Colonic mucosa (tissue), 4 donors: ENCODE data around the gene STXBP6. TPM values are rescaled to one million over a fixed set of nuclear protein-coding genes. Genes with fewer than 3 reads are reported as not detected.

Source experiments
- DNase-seq: peaks from one replicate; pipeline ENCODE4 v3.0.0-alpha.2; 2020
- H3K27ac ChIP-seq: fragments of 200-600 bp; one replicate; pipeline ENCODE4 v1.8.0; 2021
- H3K27me3 ChIP-seq: fragments of 200-600 bp; one replicate; pipeline ENCODE4 v1.8.0; 2021
- H3K36me3 ChIP-seq: fragments of 200-600 bp; one replicate; pipeline ENCODE4 v1.8.0; 2021
- H3K4me1 ChIP-seq: fragments of 200-600 bp; one replicate; pipeline ENCODE4 v1.8.0; 2021; ENCODE audit warnings: mild to moderate bottlenecking
- H3K4me3 ChIP-seq: fragments of 200-600 bp; one replicate; pipeline ENCODE4 v1.8.0; 2021
- H3K9ac ChIP-seq, 2 donors: one replicate each; pipeline ENCODE4 v1.7.0; 2013; ENCODE audit warnings: control low read depth in 2 of 2, low read depth in 2 of 2, low read length in 2 of 2
- H3K9me3 ChIP-seq: fragments of 200-600 bp; one replicate; pipeline ENCODE4 v1.8.0; 2021
- CTCF ChIP-seq: fragments of 200-600 bp; IDR thresholded peaks from one replicate; pipeline ENCODE4 v1.8.0; 2022; ENCODE audit warnings: antibody characterized with exemption, mild to moderate bottlenecking
- intact Hi-C: fragments of 100-400 bp; cut with DNase I; formaldehyde crosslinking; loops from one replicate; pipeline ENCODE4 v1.14.1; 2022
- total RNA-seq, 2 donors: library from RNA; stranded (reverse); fragmentation: NEBNext Ultra II Directional in 1 of 2; extraction: Animal tissue kit (Norgen Biotek cat#: 25700) in 1 of 2; gene quantifications; one replicate each; pipeline ENCODE4 v1.2.1, GENCODE V29; 2021
- donor health status: healthy.
- donor health status: DM: no; HTN: no; CAD: no.
- donor health status: DM: no; HTN: no; CAD: no.

Gene STXBP6
- total RNA-seq, 2 donors from 2014 or later, result 23.7 to 26.1 TPM

- no peak overlapping the region for H3K27ac ChIP-seq
- no peaks in the 10 kb centered on the region for H3K4me1 ChIP-seq
- no peak for TF ChIP-seq CTCF
- no peak for DNase-seq
- H3K4me3 ChIP-seq, result no peak overlapping the region
- H3K27me3 ChIP-seq, result no peaks in the 10 kb centered on the region
- intact Hi-C loops, result no loop called here
- no peak overlapping the region for H3K9ac ChIP-seq
- H3K9me3 ChIP-seq, result no peaks in the 10 kb centered on the region
- no peaks in the 10 kb centered on the region for H3K36me3 ChIP-seq
These were observed 30.7 kb upstream of the STXBP6 start for GRCh38 chr14:25080682-25081081.

- intact Hi-C loops, result no loop called here
- Histone ChIP-seq H3K9me3 (no peaks in the 10 kb centered on the region), H3K4me3 (no peak overlapping the region), H3K27me3 (no peaks in the 10 kb centered on the region), H3K36me3 (no peaks in the 10 kb centered on the region), H3K27ac (no peak overlapping the region), H3K4me1 (no peaks in the 10 kb centered on the region), H3K9ac (no peak overlapping the region)
- DNase-seq, result no peak
- no peak for TF ChIP-seq CTCF
These were observed 29.4 kb upstream of the STXBP6 start for GRCh38 chr14:25079311-25079710.

GRCh38 chr14:25074099-25074685, 24.2 kb upstream of the STXBP6 start:
- DNase-seq, result no peak
- no peak for TF ChIP-seq CTCF
- intact Hi-C loops, result no loop called here

GRCh38 chr14:25069879-25070278, 19.9 kb upstream of the STXBP6 start:
- Histone ChIP-seq H3K36me3 (no peaks in the 10 kb centered on the region), H3K27me3 (no peaks in the 10 kb centered on the region), H3K4me3 (no peak overlapping the region), H3K4me1 (no peaks in the 10 kb centered on the region), H3K27ac (no peak overlapping the region), H3K9me3 (no peaks in the 10 kb centered on the region), H3K9ac (no peak overlapping the region)
- intact Hi-C loops, result no loop called here
- no peak for TF ChIP-seq CTCF
- DNase-seq, result no peak

More at GRCh38 chr14:25074099-25074685, 24.2 kb upstream of the STXBP6 start:
- H3K9ac ChIP-seq, result no peak overlapping the region
- H3K4me1 ChIP-seq, result no peaks in the 10 kb centered on the region
- no peaks in the 10 kb centered on the region for H3K27me3 ChIP-seq
- H3K36me3 ChIP-seq, result no peaks in the 10 kb centered on the region
- no peak overlapping the region for H3K27ac ChIP-seq
- H3K4me3 ChIP-seq, result no peak overlapping the region
- no peaks in the 10 kb centered on the region for H3K9me3 ChIP-seq

DNA sequence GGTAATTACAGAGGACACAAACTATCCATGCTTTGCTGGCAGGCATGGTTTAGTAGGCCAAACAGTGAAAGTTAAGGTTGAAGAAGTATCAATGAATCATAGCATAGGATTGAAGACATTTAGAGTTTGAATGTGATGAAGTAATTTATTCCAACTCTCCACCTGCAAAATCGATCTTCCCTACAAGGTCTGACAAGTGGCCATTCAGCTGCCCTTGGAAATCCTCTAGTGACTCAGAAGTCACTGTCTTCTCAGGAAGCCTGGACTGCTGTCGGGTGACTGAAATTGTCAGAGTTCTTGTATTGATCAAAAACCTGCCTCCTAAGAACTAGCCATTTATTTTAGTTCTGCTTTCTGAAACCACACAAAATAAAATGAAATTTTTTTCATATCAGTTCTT, 17.7 kb upstream of the STXBP6 start:
- intact Hi-C loops, result no loop called here
- no peaks in the 10 kb centered on the region for H3K9me3 ChIP-seq
- H3K4me3 ChIP-seq, result no peak overlapping the region
- peak overlapping the region in 1 of 2 donors; percentile 2 for H3K9ac ChIP-seq
- H3K36me3 ChIP-seq, result no peaks in the 10 kb centered on the region
- DNase-seq, result no peak
- TF ChIP-seq CTCF, result no peak
- no peaks in the 10 kb centered on the region for H3K27me3 ChIP-seq
- no peak overlapping the region for H3K27ac ChIP-seq
- no peaks in the 10 kb centered on the region for H3K4me1 ChIP-seq
